HCT116 (cell line): Measurements from ENCODE around the gene PKN3. TPM values are rescaled to one million over a fixed set of nuclear protein-coding genes. Genes with fewer than 3 reads are reported as not detected.

Experiments used
- ATAC-seq: fragments of 200-7000 bp; cut with Tn5 transposase; 2 replicates; pipeline ENCODE4 v1.9.1; 2020; ENCODE audit warnings: mild to moderate bottlenecking, moderate library complexity
- BruUV-seq: library from RNA; stranded (reverse); fragments of 400-500 nt; replicated peaks from 2 replicates; lab custom pipeline; 2021; lab: Mats Ljungman, UMichigan
- CTCF ChIA-PET: fragments of 300-600 bp; sonication (Branson Sonifier 250); formaldehyde crosslinking; loops from one replicate; lab custom pipeline; 2021; ENCODE audit warnings: antibody characterized with exemption; lab: Charles Lee
- POLR2A ChIA-PET: fragments of 300-600, 350-600 bp; sonication (Branson Sonifier 250); formaldehyde crosslinking; loops from one replicate; lab custom pipeline; 2021; ENCODE audit warnings: antibody characterized with exemption; lab: Charles Lee
- RAD21 ChIA-PET, 2 experiments: fragments of 300-600 bp; sonication (Branson Sonifier 250); formaldehyde crosslinking; loops; one replicate each; lab custom pipeline; 2023; ENCODE audit warnings: low total read pairs in 2 of 2; ENCODE audit not compliant: uncharacterized antibody in 2 of 2, unreplicated experiment in 2 of 2, low non-redundant PET in 1 of 2; lab: Charles Lee
- DNase-seq: peaks from one replicate; pipeline ENCODE4 v3.0.0-alpha.2; 2010; ENCODE audit warnings: low read depth, low spot score
- H2AFZ ChIP-seq: fragments of 200-600 bp; shearing (Covaris generic), sonication (generic); 2 replicates; pipeline ENCODE4 v1.6.1; 2017; ENCODE audit warnings: low read depth, mixed run types, mixed read lengths, antibody characterized with exemption, low read length; ENCODE audit not compliant: poor library complexity, severe bottlenecking
- H3K27ac ChIP-seq: 2 replicates; pipeline ENCODE4 v1.5.1; 2012; ENCODE audit warnings: low read depth, low read length
- H3K27me3 ChIP-seq: fragments of 200-600 bp; sonication (generic); 2 replicates; pipeline ENCODE4 v1.6.1; 2016; ENCODE audit warnings: mixed run types, low read length, mixed read lengths; ENCODE audit not compliant: insufficient read depth
- H3K36me3 ChIP-seq, 2 experiments: fragments of 200-500 bp in 1 of 2; fragments of 200-600 bp in 1 of 2; sonication (Bioruptor generic) in 1 of 2; sonication (generic) in 1 of 2; 2 replicates each; pipeline versions ENCODE4 v1.5.1 to v1.6.1; 2014 to 2016; ENCODE audit warnings: low read length in 2 of 2, inconsistent platforms in 1 of 2, mixed read lengths in 1 of 2, mixed run types in 1 of 2; ENCODE audit not compliant: insufficient read depth in 2 of 2, control insufficient read depth in 1 of 2
- H3K4me1 ChIP-seq, 2 experiments: fragments of 200-600 bp in 1 of 2; sonication (generic) in 1 of 2; 2 replicates each; pipeline versions ENCODE4 v1.5.1 to v1.6.1; 2012 to 2017; ENCODE audit warnings: low read length in 2 of 2, inconsistent platforms in 1 of 2, mild to moderate bottlenecking in 1 of 2, mixed read lengths in 1 of 2, mixed run types in 1 of 2, moderate library complexity in 1 of 2; ENCODE audit not compliant: insufficient read depth in 2 of 2, control insufficient read depth in 1 of 2
- H3K4me2 ChIP-seq: fragments of 200-600 bp; sonication (generic); 2 replicates; pipeline ENCODE4 v1.6.1; 2017; ENCODE audit warnings: mixed run types, low read length, mixed read lengths
- H3K4me3 ChIP-seq, 2 experiments: fragments of 200-600 bp in 1 of 2; sonication (generic) in 1 of 2; replicated peaks in 1 of 2; 2 replicates each; pipeline ENCODE4 v1.5.1; 2011 to 2016; ENCODE audit warnings: low read length in 2 of 2, control low read depth in 1 of 2, low read depth in 1 of 2, mild to moderate bottlenecking in 1 of 2, mixed read lengths in 1 of 2, mixed run types in 1 of 2
- H3K79me2 ChIP-seq: fragments of 200-600 bp; sonication (generic); 2 replicates; pipeline ENCODE4 v1.6.1; 2017; ENCODE audit warnings: mild to moderate bottlenecking, mixed run types, low read length, moderate library complexity, mixed read lengths; ENCODE audit not compliant: insufficient read depth
- H3K9ac ChIP-seq: fragments of 200-600 bp; sonication (generic); 2 replicates; pipeline ENCODE4 v1.6.1; 2016; ENCODE audit warnings: low read length, mixed read lengths
- H3K9me2 ChIP-seq: fragments of 200-600 bp; sonication (generic), shearing (Covaris generic); 2 replicates; pipeline ENCODE4 v1.6.1; 2017; ENCODE audit warnings: mixed run types, mild to moderate bottlenecking, moderate library complexity; ENCODE audit not compliant: insufficient read depth
- H3K9me3 ChIP-seq, 2 experiments: fragments of 200-500 bp in 1 of 2; fragments of 200-600 bp in 1 of 2; sonication (Bioruptor generic) in 1 of 2; sonication (generic) in 1 of 2; 2 replicates each; pipeline ENCODE4 v1.6.1; 2014 to 2017; ENCODE audit warnings: low read length in 2 of 2, mixed read lengths in 2 of 2, inconsistent platforms in 1 of 2, low read depth in 1 of 2, mild to moderate bottlenecking in 1 of 2, mixed run types in 1 of 2, moderate library complexity in 1 of 2; ENCODE audit not compliant: control insufficient read depth in 1 of 2, insufficient read depth in 1 of 2
- H4K20me1 ChIP-seq: fragments of 200-600 bp; sonication (generic), shearing (Covaris generic); 2 replicates; pipeline ENCODE4 v1.6.1; 2017; ENCODE audit warnings: mixed run types, mild to moderate bottlenecking, moderate library complexity; ENCODE audit not compliant: insufficient read depth
- CBX3 ChIP-seq: IDR thresholded peaks from 2 replicates; pipeline ENCODE4 v1.6.1; 2012; ENCODE audit warnings: low read depth
- EZH2 ChIP-seq: fragments of 200-600 bp; sonication (generic); IDR thresholded peaks from 2 replicates; pipeline ENCODE4 v1.6.1; 2017; ENCODE audit warnings: antibody characterized with exemption, mixed run types
- RAD21 ChIP-seq: IDR thresholded peaks from 2 replicates; pipeline ENCODE4 v1.6.1; 2012; ENCODE audit warnings: low read depth, mild to moderate bottlenecking
- SIN3A ChIP-seq: IDR thresholded peaks from 2 replicates; pipeline ENCODE4 v1.6.1; 2012; ENCODE audit warnings: low read depth
- SP1 ChIP-seq: IDR thresholded peaks from 2 replicates; pipeline ENCODE4 v1.6.1; 2012; ENCODE audit warnings: low read depth
- SRF ChIP-seq: IDR thresholded peaks from 2 replicates; pipeline ENCODE4 v1.6.1; 2012; ENCODE audit warnings: low read depth
- ZFX ChIP-seq: fragments of 450-650 bp; IDR thresholded peaks from 2 replicates; pipeline ENCODE4 v1.6.1; 2017
- intact Hi-C: fragments of 100-400 bp; cut with micrococcal nuclease; formaldehyde crosslinking; loops from 2 replicates; pipeline ENCODE4 v1.10.0; 2022
- total RNA-seq: library from RNA; stranded (reverse); gene quantifications from one replicate; pipeline ENCODE4 v1.2.1, GENCODE V29; 2021; ENCODE audit not compliant: unreplicated experiment
- TF ChIP-seq, protein P1 (sequence below): IDR thresholded peaks from 2 replicates; pipeline ENCODE4 v1.6.1; 2011; ENCODE audit warnings: mild to moderate bottlenecking, low read length, moderate library complexity; ENCODE audit not compliant: insufficient replicate concordance; ENCODE audit errors: extremely low read depth
- TF ChIP-seq, protein P2 (sequence below): IDR thresholded peaks from 2 replicates; pipeline ENCODE4 v1.6.1; 2012; ENCODE audit warnings: low read depth

The PKN3 gene
- total RNA-seq, 1 experiment from 2014 or later: 37.9 TPM

- TF ChIP-seq, protein P1, sequence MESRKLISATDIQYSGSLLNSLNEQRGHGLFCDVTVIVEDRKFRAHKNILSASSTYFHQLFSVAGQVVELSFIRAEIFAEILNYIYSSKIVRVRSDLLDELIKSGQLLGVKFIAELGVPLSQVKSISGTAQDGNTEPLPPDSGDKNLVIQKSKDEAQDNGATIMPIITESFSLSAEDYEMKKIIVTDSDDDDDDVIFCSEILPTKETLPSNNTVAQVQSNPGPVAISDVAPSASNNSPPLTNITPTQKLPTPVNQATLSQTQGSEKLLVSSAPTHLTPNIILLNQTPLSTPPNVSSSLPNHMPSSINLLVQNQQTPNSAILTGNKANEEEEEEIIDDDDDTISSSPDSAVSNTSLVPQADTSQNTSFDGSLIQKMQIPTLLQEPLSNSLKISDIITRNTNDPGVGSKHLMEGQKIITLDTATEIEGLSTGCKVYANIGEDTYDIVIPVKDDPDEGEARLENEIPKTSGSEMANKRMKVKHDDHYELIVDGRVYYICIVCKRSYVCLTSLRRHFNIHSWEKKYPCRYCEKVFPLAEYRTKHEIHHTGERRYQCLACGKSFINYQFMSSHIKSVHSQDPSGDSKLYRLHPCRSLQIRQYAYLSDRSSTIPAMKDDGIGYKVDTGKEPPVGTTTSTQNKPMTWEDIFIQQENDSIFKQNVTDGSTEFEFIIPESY: no peak
Observed at GRCh38 chr9:128669786-128670185, 32.5 kb upstream of the PKN3 start (continued).

DNA sequence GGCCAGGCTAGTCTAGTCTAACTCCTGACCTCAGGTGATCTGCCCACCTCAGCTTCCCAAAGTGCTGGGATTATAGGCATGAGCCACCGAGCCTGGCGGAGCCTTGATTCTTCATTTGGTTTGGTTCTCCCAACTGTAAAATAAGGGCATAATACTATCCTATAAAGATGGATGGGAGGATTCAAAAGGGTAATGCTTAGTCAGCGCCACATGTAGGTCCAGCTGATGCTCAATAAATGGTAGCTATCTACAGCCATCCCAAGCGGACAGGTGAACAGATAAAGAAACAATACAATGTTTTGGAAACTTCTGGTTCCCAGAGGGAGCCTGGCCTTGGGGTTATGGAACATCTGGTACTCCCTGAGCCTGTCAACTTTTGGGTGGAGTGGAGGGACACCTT, 26.9 kb upstream of the PKN3 start:
- no peak overlapping the region for H3K27ac ChIP-seq
- no peaks in the 10 kb centered on the region for H3K9me3 ChIP-seq
- RAD21 ChIA-PET: no interaction called here
- H3K4me3 ChIP-seq: no peak overlapping the region
- DNase-seq: no peak
- H3K4me2 ChIP-seq: no peak overlapping the region
- no peaks in the 10 kb centered on the region for H3K9me2 ChIP-seq
- H3K27me3 ChIP-seq: no peaks in the 10 kb centered on the region
- H3K79me2 ChIP-seq: peaks cover 13% of the 10 kb centered on the region; the same call in 1 of the 2 replicates
- intact Hi-C loops: no loop called here
- TF ChIP-seq, protein P1: no peak
- no peak for TF ChIP-seq EZH2
- no peak for TF ChIP-seq CBX3
- TF ChIP-seq SP1: no peak
- no peak for TF ChIP-seq SIN3A
- no peak for TF ChIP-seq ZFX
- TF ChIP-seq RAD21: no peak
- TF ChIP-seq, protein P2, sequence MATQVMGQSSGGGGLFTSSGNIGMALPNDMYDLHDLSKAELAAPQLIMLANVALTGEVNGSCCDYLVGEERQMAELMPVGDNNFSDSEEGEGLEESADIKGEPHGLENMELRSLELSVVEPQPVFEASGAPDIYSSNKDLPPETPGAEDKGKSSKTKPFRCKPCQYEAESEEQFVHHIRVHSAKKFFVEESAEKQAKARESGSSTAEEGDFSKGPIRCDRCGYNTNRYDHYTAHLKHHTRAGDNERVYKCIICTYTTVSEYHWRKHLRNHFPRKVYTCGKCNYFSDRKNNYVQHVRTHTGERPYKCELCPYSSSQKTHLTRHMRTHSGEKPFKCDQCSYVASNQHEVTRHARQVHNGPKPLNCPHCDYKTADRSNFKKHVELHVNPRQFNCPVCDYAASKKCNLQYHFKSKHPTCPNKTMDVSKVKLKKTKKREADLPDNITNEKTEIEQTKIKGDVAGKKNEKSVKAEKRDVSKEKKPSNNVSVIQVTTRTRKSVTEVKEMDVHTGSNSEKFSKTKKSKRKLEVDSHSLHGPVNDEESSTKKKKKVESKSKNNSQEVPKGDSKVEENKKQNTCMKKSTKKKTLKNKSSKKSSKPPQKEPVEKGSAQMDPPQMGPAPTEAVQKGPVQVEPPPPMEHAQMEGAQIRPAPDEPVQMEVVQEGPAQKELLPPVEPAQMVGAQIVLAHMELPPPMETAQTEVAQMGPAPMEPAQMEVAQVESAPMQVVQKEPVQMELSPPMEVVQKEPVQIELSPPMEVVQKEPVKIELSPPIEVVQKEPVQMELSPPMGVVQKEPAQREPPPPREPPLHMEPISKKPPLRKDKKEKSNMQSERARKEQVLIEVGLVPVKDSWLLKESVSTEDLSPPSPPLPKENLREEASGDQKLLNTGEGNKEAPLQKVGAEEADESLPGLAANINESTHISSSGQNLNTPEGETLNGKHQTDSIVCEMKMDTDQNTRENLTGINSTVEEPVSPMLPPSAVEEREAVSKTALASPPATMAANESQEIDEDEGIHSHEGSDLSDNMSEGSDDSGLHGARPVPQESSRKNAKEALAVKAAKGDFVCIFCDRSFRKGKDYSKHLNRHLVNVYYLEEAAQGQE: no peak
- TF ChIP-seq SRF: no peak
- no peaks in the 10 kb centered on the region for H4K20me1 ChIP-seq
- no TSS peak for BruUV-seq
- POLR2A ChIA-PET: interaction anchor here (3.3 kb wide), 1 partner anchor 9 kb away, joined by 17 read pairs; no protein-coding TSS in a partner anchor
- no peak overlapping the region for H3K9ac ChIP-seq
- no peak for ATAC-seq
- H3K4me1 ChIP-seq: no peaks in the 10 kb centered on the region
- H3K36me3 ChIP-seq: no peaks in the 10 kb centered on the region; a peak in 1 of 4 replicates
- H2AFZ ChIP-seq: no peak overlapping the region
- CTCF ChIA-PET: no interaction called here
